Ammon's horn (tissue), 1 donor: ENCODE measurements around the gene ENGASE.

Source experiments
- DNase-seq: peaks from one replicate; pipeline ENCODE4 v3.0.0-alpha.2; 2016; ENCODE audit warnings: low spot score

Gene ENGASE

GRCh38 chr17:79092567-79092966 is 17.9 kb downstream of the ENGASE start:
- DNase-seq: no peak

GRCh38 chr17:79093270-79093669 is 18.6 kb downstream of the ENGASE start:
- DNase-seq: no peak

GRCh38 chr17:79094261-79094660 is 19.6 kb downstream of the ENGASE start:
- DNase-seq: no peak

- DNase-seq: no peak
Observed at GRCh38 chr17:79095345-79096055, 20.9 kb downstream of the ENGASE start.

- DNase-seq: no peak
Observed at GRCh38 chr17:79096477-79096876, 21.9 kb downstream of the ENGASE start.

GRCh38 chr17:79097226-79098055 is 22.8 kb downstream of the ENGASE start:
- DNase-seq: no peak

- DNase-seq: no peak
Observed at GRCh38 chr17:79098282-79098867, 23.8 kb downstream of the ENGASE start.

GRCh38 chr17:79100405-79100804 is 25.8 kb downstream of the ENGASE start:
- no peak for DNase-seq

- no peak for DNase-seq
Observed at GRCh38 chr17:79101111-79101673, 26.6 kb downstream of the ENGASE start.

GRCh38 chr17:79102214-79102613 is 27.6 kb downstream of the ENGASE start:
- DNase-seq: no peak

- DNase-seq: no peak
Observed at GRCh38 chr17:79104898-79105600, 30.4 kb downstream of the ENGASE start.

- DNase-seq: no peak
Observed at GRCh38 chr17:79105937-79106336, 31.3 kb downstream of the ENGASE start.

- DNase-seq: no peak
Observed at GRCh38 chr17:79106958-79107357, 32.3 kb downstream of the ENGASE start.

- no peak for DNase-seq
Observed at GRCh38 chr17:79107499-79108231, 33.0 kb downstream of the ENGASE start.

GRCh38 chr17:79108232-79108850 is 33.7 kb downstream of the ENGASE start:
- DNase-seq: no peak

GRCh38 chr17:79108870-79109269 is 34.2 kb downstream of the ENGASE start:
- no peak for DNase-seq

GRCh38 chr17:79109584-79109983 is 35.0 kb downstream of the ENGASE start:
- DNase-seq: no peak

- no peak for DNase-seq
Observed at GRCh38 chr17:79111097-79111496, 36.5 kb downstream of the ENGASE start.

- DNase-seq: no peak
Observed at GRCh38 chr17:79112471-79112870, 37.8 kb downstream of the ENGASE start.

- no peak for DNase-seq
Observed at GRCh38 chr17:79113699-79114457, 39.3 kb downstream of the ENGASE start.
